HUES6 (cell line): ENCODE results near the gene KCTD1.

ENCODE experiments used
- H3K27ac ChIP-seq: 2 replicates; pipeline ENCODE4 v1.7.0; 2013; ENCODE audit warnings: low read depth, mild to moderate bottlenecking, low read length, inconsistent platforms
- H3K27me3 ChIP-seq: 2 replicates; pipeline ENCODE4 v1.6.1; 2013; ENCODE audit warnings: low read length; ENCODE audit not compliant: control insufficient read depth, insufficient read depth
- H3K36me3 ChIP-seq: 2 replicates; pipeline ENCODE4 v1.6.1; 2013; ENCODE audit warnings: low read length; ENCODE audit not compliant: control insufficient read depth, insufficient read depth
- H3K4me1 ChIP-seq: 2 replicates; pipeline ENCODE4 v1.6.1; 2013; ENCODE audit warnings: low read length; ENCODE audit not compliant: control insufficient read depth, insufficient read depth
- H3K4me3 ChIP-seq: 2 replicates; pipeline ENCODE4 v1.5.1; 2013; ENCODE audit warnings: low read depth, low read length
- H3K9ac ChIP-seq: one replicate; pipeline ENCODE4 v1.6.1; 2013; ENCODE audit warnings: mild to moderate bottlenecking, low read length
- H3K9me3 ChIP-seq: 2 replicates; pipeline ENCODE4 v1.6.1; 2013; ENCODE audit warnings: low read depth, low read length; ENCODE audit not compliant: control insufficient read depth, insufficient read depth

Gene KCTD1

DNA sequence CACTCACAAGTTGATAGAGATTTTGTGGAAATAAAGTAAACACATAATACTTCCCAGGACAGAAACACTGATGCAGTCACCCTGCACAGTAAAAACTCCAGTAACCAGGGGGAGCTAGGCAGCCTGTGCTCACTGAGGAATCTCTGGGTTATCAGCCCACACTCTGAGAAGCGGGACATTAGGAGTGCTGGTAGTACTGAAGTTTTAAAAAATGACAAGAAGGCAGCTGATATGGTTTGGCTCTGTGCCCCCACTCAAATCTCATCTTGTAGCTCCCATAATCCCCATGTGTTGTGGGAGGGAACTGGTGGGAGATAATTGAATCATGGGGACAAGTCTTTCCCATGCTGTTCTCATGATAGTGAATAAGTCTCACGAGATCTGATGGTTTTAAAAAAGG, 31.4 kb downstream of the KCTD1 start:
- H3K4me1 ChIP-seq: peaks cover 28% of the 10 kb centered on the region
- no peaks in the 10 kb centered on the region for H3K36me3 ChIP-seq
- no peak overlapping the region for H3K27ac ChIP-seq
- no peak overlapping the region for H3K9ac ChIP-seq
- no peaks in the 10 kb centered on the region for H3K27me3 ChIP-seq
- H3K4me3 ChIP-seq: no peak overlapping the region
- no peaks in the 10 kb centered on the region for H3K9me3 ChIP-seq

DNA sequence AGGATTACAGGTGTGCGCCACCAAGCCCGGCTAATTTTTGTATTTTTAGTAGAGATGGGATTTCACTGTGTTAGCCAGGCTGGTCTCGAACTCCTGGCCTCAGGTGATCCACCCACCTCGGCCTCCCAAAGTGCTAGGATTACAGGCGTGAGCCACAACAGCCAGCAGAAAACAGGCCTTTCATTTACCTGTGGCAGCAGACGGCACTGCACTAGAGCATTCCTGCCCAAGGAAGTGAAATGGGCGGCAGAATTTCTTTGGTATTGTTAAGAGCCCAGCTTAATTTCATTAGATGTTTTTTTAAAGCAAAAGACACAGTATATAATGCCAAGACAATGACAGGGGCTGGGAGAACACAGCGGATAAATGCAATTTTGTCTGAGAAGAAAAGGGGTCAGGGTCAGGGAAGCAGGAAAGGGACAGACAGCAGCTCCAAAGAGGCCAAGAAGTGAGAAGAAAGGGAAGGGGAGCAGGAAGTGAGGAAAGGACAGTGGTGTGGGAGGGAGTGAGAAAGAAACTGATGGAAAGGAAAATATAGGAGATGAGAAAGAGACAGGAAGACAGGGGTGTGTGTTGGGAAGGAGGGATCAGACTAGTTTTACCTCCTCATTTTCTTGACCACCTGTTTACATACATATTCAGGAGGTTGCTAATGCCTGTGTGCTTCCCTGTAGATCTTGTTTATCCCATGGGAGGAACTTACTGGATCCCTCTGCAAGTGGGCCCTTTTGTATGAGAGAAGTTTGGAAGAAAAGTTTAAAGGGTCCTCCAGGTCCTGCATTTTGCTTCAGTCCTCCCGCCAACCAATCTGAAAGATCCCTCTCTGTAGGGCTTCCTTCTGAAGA, 32.5 kb downstream of the KCTD1 start:
- Histone ChIP-seq H3K9ac (no peak overlapping the region), H3K36me3 (no peaks in the 10 kb centered on the region), H3K4me3 (no peak overlapping the region), H3K27me3 (no peaks in the 10 kb centered on the region), H3K4me1 (peaks cover 32% of the 10 kb centered on the region), H3K9me3 (no peaks in the 10 kb centered on the region), H3K27ac (no peak overlapping the region)

DNA sequence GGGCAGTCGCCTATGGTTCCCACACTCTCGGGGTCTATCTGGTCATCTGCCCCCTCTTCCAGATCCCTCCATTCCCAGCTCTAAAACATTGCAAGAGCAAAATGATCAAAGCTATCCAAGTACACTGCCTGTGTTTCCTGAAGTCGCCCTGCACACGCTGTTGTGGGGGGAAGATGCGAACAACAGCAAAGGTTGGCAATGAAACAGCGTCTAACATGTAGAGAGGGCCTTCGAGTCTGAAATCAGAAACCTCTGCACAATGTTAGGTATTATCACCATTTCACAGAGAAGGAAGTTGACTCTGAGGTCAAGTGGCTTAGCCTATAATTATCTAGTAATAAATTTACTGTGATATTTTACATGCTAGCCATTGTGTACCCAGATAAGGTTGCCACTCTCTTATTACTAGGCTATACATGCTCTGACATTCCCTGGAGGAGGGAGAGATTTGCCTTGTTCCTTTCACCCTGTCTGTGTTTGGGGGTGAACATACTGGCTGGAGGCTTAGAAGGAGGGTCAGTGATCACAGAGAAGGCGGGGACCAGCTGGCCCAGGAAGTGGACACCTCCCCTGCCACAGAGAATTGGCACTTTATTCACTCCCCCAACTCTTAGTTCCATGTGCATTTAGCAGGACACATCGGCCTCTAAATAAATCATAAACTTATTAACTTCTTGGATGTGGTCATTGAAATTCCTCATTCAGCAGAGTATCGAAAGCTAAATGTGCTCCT, 36.8 kb downstream of the KCTD1 start:
- Histone ChIP-seq H3K9ac (no peak overlapping the region), H3K27me3 (no peaks in the 10 kb centered on the region), H3K4me1 (peaks cover 26% of the 10 kb centered on the region), H3K9me3 (no peaks in the 10 kb centered on the region), H3K36me3 (no peaks in the 10 kb centered on the region), H3K4me3 (no peak overlapping the region), H3K27ac (no peak overlapping the region)

DNA sequence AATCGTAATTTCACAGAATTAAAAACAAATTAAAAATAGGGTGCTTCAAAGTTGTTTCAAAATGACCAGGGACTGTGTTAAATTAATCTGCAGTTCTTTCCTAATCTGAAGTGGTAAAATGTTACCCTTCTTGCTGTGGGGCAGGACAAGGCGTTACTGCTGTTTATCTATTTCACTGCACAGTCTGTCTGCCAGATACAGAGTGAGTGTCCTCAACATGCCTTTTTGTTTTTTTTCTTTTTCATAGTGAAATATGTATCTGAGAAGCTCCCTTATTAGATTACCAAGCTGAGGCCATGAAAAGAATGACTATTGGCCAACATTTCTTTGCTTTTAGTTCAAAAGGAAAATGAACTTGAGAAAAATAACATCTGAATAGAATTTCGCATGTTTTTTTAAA, 38.0 kb downstream of the KCTD1 start:
- H3K4me1 ChIP-seq: peaks cover 16% of the 10 kb centered on the region
- no peak overlapping the region for H3K27ac ChIP-seq
- H3K4me3 ChIP-seq: no peak overlapping the region
- H3K9ac ChIP-seq: no peak overlapping the region
- no peaks in the 10 kb centered on the region for H3K9me3 ChIP-seq
- no peaks in the 10 kb centered on the region for H3K27me3 ChIP-seq
- H3K36me3 ChIP-seq: no peaks in the 10 kb centered on the region

DNA sequence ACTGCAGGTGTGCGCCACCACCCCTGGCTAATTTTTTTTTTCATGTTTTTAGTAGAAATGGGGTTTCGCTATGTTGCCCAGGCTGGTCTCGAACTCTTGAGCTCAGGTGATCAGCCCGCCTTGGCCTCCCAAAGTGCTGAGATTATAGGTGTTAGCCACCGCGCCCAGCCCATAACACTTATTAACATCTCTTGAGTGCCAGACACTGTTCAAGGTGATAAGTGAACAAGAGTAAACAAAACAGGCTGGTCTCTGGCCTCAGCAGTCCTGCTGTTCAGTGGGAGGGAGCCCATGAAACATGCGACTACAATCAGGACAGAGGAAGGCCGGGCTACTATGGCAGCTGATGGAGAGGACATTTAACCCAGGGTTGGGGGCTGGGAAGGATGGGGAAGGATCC, 42.3 kb downstream of the KCTD1 start:
- Histone ChIP-seq H3K4me3 (no peak overlapping the region), H3K27me3 (no peaks in the 10 kb centered on the region), H3K27ac (no peak overlapping the region), H3K9me3 (no peaks in the 10 kb centered on the region), H3K4me1 (peaks cover under 1% of the 10 kb centered on the region; the same call in 1 of the 2 replicates), H3K36me3 (no peaks in the 10 kb centered on the region), H3K9ac (no peak overlapping the region)

DNA sequence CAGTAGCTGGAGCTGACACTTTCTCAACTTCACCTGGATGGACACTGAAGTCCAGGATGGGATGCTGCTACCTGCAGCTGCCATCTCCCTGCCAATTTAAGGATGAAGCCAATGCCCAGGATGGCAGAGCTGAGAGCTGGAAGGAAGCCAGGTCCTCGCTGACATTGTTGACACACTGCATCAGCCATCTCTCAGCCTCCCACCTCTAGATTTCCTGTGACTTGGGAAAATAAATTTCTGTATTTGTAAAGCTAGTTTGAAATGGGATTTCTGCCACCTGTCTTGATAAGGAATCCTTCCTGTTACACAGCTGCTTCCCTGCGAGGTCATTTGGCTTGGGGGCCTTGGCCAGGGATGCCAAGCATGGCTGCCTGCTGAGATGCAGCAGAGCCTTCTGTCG, 43.5 kb downstream of the KCTD1 start:
- H3K36me3 ChIP-seq: no peaks in the 10 kb centered on the region
- no peaks in the 10 kb centered on the region for H3K27me3 ChIP-seq
- no peak overlapping the region for H3K27ac ChIP-seq
- no peaks in the 10 kb centered on the region for H3K9me3 ChIP-seq
- H3K4me3 ChIP-seq: no peak overlapping the region
- H3K9ac ChIP-seq: no peak overlapping the region
- H3K4me1 ChIP-seq: no peaks in the 10 kb centered on the region

DNA sequence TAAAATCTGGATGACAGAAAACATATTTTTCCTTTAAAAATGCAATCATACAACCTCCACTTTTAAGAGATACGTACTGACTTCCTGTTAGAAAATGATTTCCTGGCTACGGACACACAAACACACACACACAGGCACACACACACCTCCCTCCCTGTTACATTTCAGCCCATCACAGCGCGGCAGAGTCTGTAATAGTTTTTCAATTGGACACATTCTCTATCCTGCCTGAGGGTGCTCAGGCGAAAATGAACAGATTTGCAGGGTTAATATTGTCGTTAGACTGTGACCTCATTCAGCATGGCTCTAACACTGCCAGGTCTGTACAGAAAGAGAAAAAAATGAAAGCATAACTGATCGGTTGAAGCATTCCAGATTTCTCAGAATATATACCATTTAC, 45.0 kb downstream of the KCTD1 start:
- Histone ChIP-seq H3K27ac (no peak overlapping the region), H3K9me3 (no peaks in the 10 kb centered on the region), H3K36me3 (no peaks in the 10 kb centered on the region), H3K27me3 (no peaks in the 10 kb centered on the region), H3K4me3 (no peak overlapping the region), H3K4me1 (no peaks in the 10 kb centered on the region), H3K9ac (no peak overlapping the region)

DNA sequence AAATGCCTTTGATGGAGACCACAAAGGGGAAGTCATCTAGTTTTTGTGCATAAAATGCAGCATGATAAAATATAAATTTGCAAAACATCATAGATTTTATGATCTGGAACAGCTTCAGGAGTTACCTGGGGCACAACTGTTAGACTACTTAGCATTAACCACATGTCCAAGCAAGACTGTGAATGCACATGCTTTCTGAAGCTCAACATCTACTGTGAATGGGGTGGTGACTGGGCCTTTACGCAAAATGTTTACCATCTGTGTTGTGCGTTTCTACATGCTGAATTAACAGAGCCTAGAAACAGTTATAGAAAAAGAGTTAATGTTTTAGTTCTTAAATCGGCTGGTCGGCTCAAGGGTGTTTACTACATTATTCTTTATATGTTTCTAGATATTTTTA, 45.5 kb downstream of the KCTD1 start:
- no peaks in the 10 kb centered on the region for H3K4me1 ChIP-seq
- H3K36me3 ChIP-seq: no peaks in the 10 kb centered on the region
- no peak overlapping the region for H3K27ac ChIP-seq
- H3K27me3 ChIP-seq: no peaks in the 10 kb centered on the region
- H3K9ac ChIP-seq: no peak overlapping the region
- H3K9me3 ChIP-seq: no peaks in the 10 kb centered on the region
- no peak overlapping the region for H3K4me3 ChIP-seq

DNA sequence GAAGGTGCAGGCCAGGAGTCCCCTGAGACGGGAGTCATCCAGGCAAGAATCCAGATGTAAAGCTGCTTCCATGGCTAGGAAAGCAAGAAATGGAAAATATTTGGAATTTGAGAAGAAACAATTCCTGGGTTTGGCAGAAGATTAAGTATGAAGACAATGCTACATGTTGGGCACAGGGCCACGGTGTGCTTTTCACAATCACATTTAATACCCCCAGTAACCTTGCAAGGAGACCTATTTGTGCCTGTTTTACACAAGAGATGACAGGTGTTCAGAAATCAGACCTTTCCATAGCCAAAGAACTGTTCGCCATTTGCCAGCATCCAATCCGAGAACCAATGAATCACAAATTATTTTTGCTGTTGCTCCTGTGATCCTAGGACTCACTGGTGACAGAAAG, 50.5 kb downstream of the KCTD1 start:
- Histone ChIP-seq H3K27me3 (no peaks in the 10 kb centered on the region), H3K36me3 (no peaks in the 10 kb centered on the region), H3K4me3 (no peak overlapping the region), H3K9me3 (no peaks in the 10 kb centered on the region), H3K9ac (no peak overlapping the region), H3K27ac (no peak overlapping the region), H3K4me1 (no peaks in the 10 kb centered on the region)

DNA sequence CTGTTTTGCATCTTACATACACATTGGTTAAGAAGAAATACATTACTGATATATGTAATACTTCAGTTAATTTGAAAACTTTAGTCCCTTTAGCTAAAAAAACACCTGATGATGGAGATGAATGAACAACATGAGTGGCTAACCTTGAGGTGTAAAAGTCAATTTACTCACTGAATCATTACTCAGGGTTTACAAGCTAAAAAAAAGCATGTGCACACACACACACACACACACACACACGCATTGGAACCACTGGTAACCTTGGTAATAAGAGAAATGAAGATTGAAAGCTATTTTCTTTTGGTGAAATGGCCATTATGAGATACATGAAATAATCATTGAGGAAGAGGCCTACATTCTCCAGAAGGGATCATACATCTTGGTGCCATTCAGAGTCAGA, 51.8 kb downstream of the KCTD1 start:
- Histone ChIP-seq H3K27ac (no peak overlapping the region), H3K4me1 (no peaks in the 10 kb centered on the region), H3K36me3 (no peaks in the 10 kb centered on the region), H3K4me3 (no peak overlapping the region), H3K27me3 (no peaks in the 10 kb centered on the region), H3K9me3 (no peaks in the 10 kb centered on the region), H3K9ac (no peak overlapping the region)

DNA sequence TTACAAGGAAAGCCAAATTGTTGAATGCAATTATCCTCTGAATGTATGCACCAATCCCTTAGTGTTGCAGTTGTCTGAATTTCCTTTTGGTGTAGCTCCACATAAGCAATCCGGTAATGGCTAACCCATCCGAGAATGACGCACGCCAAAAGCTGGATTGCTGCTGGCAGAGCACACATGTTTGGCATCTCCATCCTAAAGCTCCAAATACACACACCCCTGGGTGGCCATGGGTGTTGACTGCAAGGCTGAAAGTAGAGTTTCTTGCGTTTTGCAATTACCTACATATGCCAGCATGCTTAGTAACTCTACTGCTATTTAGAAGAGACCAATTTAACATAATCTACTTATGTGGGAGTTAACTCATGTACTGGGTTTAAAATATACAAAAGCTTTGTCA, 53.1 kb downstream of the KCTD1 start:
- Histone ChIP-seq H3K9me3 (no peaks in the 10 kb centered on the region), H3K9ac (no peak overlapping the region), H3K4me3 (no peak overlapping the region), H3K36me3 (no peaks in the 10 kb centered on the region), H3K27ac (no peak overlapping the region), H3K27me3 (no peaks in the 10 kb centered on the region), H3K4me1 (no peaks in the 10 kb centered on the region)
